Naive thymus-derived CD4-positive, alpha-beta T cell (primary cell): ENCODE data around the gene ARMC8. TPM values are rescaled to one million over a fixed set of nuclear protein-coding genes. Genes with fewer than 3 reads are reported as not detected.

Experiments
- ATAC-seq: fragments of 150-1000 bp; cut with Tn5 transposase; 2 replicates; pipeline ENCODE4 v1.10.0; 2021; ENCODE audit warnings: mild to moderate bottlenecking, moderate library complexity
- CTCF ChIA-PET: fragments of 350-600 bp; sonication (Branson Sonifier 250); formaldehyde crosslinking; loops from one replicate; lab custom pipeline; 2021; ENCODE audit warnings: antibody characterized with exemption; lab: Charles Lee
- POLR2A ChIA-PET: fragments of 350-600 bp; sonication (Branson Sonifier 250); formaldehyde crosslinking; loops from one replicate; lab custom pipeline; 2021; ENCODE audit warnings: antibody characterized with exemption, inconsistent platforms; lab: Charles Lee
- DNase-seq, 9 donors: peaks; one replicate each; pipeline versions ENCODE4 v3.0.0 to v3.0.0-alpha.2; 2020 to 2022; ENCODE audit warnings: mixed read lengths in 1 of 9
- H3K27ac ChIP-seq: one replicate; pipeline ENCODE4 v1.7.0; 2013; ENCODE audit warnings: mild to moderate bottlenecking, low read depth, low read length, moderate library complexity
- H3K27me3 ChIP-seq, 2 donors: one replicate each; pipeline ENCODE4 v1.7.0; 2013; ENCODE audit warnings: low read length in 2 of 2, mild to moderate bottlenecking in 2 of 2, moderate library complexity in 2 of 2; ENCODE audit not compliant: control insufficient read depth in 2 of 2, insufficient read depth in 2 of 2
- H3K36me3 ChIP-seq, 3 experiments: 1 replicate in 2 of 3; 2 replicates in 1 of 3; pipeline ENCODE4 v1.7.0; 2013; ENCODE audit warnings: low read length in 3 of 3, mild to moderate bottlenecking in 3 of 3, moderate library complexity in 1 of 3; ENCODE audit not compliant: insufficient read depth in 3 of 3, control insufficient read depth in 2 of 3
- H3K4me1 ChIP-seq, 2 donors: one replicate each; pipeline ENCODE4 v1.7.0; 2013; ENCODE audit warnings: low read length in 2 of 2, mild to moderate bottlenecking in 2 of 2, moderate library complexity in 1 of 2; ENCODE audit not compliant: control insufficient read depth in 2 of 2, insufficient read depth in 2 of 2
- H3K4me3 ChIP-seq: 2 replicates; pipeline ENCODE4 v1.7.0; 2013; ENCODE audit warnings: mild to moderate bottlenecking, low read length
- H3K9me3 ChIP-seq, 3 experiments: 1 replicate in 2 of 3; 2 replicates in 1 of 3; pipeline ENCODE4 v1.7.0; 2013; ENCODE audit warnings: low read length in 3 of 3; ENCODE audit not compliant: control insufficient read depth in 2 of 3
- H3K27ac Mint-ChIP-seq, 9 donors: one replicate each; pipeline ENCODE4 v1.8.0; 2020 to 2022; ENCODE audit warnings: mixed read lengths in 9 of 9, mild to moderate bottlenecking in 8 of 9, moderate library complexity in 5 of 9, inconsistent platforms in 2 of 9
- H3K27me3 Mint-ChIP-seq, 5 donors: one replicate each; pipeline ENCODE4 v1.8.0; 2021 to 2022; ENCODE audit warnings: mixed read lengths in 5 of 5, mild to moderate bottlenecking in 1 of 5
- H3K36me3 Mint-ChIP-seq, 5 donors: one replicate each; pipeline ENCODE4 v1.8.0; 2020 to 2022; ENCODE audit warnings: mixed read lengths in 5 of 5, mild to moderate bottlenecking in 3 of 5, inconsistent platforms in 1 of 5
- H3K4me1 Mint-ChIP-seq, 7 donors: one replicate each; pipeline ENCODE4 v1.8.0; 2020 to 2022; ENCODE audit warnings: mixed read lengths in 7 of 7, mild to moderate bottlenecking in 3 of 7, inconsistent platforms in 1 of 7
- H3K4me3 Mint-ChIP-seq, 10 donors: one replicate each; pipeline ENCODE4 v1.8.0; 2020 to 2022; ENCODE audit warnings: mild to moderate bottlenecking in 10 of 10, mixed read lengths in 10 of 10, moderate library complexity in 6 of 10, inconsistent platforms in 2 of 10
- H3K9me3 Mint-ChIP-seq, 11 donors: one replicate each; pipeline ENCODE4 v1.8.0; 2020 to 2022; ENCODE audit warnings: mixed read lengths in 11 of 11, mild to moderate bottlenecking in 4 of 11, inconsistent platforms in 1 of 11, moderate library complexity in 1 of 11
- intact Hi-C, 2 donors: fragments of 100-400 bp; cut with micrococcal nuclease; formaldehyde crosslinking; loops; one replicate each; pipeline ENCODE4 v1.15.1; 2023
- polyA plus RNA-seq, 2 donors: library from polyadenylated mRNA; unstranded; fragments of 300-500 nt; fragmentation: Illumina TruSeq; gene quantifications; one replicate each; pipeline ENCODE4 v1.2.3, GENCODE V29; 2021
- total RNA-seq, 6 experiments: library from RNA in 5 of 6; stranded (reverse) in 5 of 6; gene quantifications; 1 replicate in 5 of 6; 2 replicates in 1 of 6; pipeline ENCODE4 v1.2.3 and lab custom pipeline; 2021 to 2026

ARMC8 gene
- total and polyA plus RNA-seq, 7 experiments from 2014 or later = 43.3 to 72.3 (median 65.2) TPM

DNA sequence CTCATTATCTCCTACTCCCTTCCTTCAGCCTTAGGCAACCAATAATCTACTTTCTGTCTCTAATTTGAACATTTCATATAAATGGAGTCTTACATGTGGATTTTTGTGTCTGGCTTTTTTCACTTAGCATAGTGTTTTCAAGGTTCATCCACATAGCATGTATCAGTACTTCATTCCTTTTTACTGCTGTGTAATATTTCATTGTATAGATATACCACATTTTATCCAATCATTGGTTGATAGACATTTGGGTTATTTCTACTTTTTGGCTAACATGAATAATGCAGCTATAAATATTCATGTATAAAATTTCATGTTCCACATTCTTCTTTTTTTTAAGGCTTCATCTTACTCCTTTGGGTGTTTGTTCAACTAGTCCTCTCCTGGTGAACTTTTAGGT, 32.6 kb upstream of the ARMC8 start:
- Mint-ChIP-seq H3K27me3 (peaks cover 0 to 6% (median 0%) of the 10 kb centered on the region in 5 donors), H3K9me3 (peaks cover 0 to 27% (median 12%) of the 10 kb centered on the region in 11 donors), H3K4me3 (no peak overlapping the region), H3K36me3 (peaks cover 0 to 7% (median 5%) of the 10 kb centered on the region in 5 donors), H3K27ac (no peak overlapping the region), H3K4me1 (peaks cover 0 to 4% (median 0%) of the 10 kb centered on the region in 7 donors)
- Histone ChIP-seq H3K27ac (no peak overlapping the region), H3K27me3 (no peaks in the 10 kb centered on the region), H3K9me3 (peaks cover 0 to 3% (median 0%) of the 10 kb centered on the region in 3 experiments), H3K36me3 (no peaks in the 10 kb centered on the region), H3K4me3 (no peak overlapping the region), H3K4me1 (no peaks in the 10 kb centered on the region)
- intact Hi-C loops = no loop called here
- CTCF ChIA-PET = no interaction called here
- ATAC-seq = no peak
- no peak for DNase-seq
- POLR2A ChIA-PET = no interaction called here

DNA sequence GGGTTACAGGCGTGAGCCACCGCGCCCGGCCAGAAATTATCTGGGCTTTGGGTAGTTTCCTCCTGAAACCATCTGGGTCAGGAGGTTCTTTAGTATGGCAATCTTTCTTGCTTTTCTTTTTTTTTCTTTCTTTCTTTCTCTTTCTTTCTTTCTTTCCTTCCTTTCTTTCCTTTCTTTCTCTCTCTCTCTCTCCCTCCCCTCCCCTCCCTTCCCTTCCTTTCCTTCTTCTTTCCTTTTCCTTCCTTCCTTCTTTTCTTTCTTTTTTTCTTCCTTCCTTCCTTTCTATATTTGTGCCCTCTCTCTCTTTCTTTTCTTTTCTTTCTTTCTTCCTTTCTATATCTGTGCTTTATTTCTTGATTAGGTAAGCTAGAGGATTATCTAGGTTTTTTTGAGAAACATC, 29.4 kb upstream of the ARMC8 start:
- no peak for ATAC-seq
- H3K9me3 ChIP-seq = peaks cover 0 to 3% (median 0%) of the 10 kb centered on the region in 3 experiments
- CTCF ChIA-PET = no interaction called here

DNA sequence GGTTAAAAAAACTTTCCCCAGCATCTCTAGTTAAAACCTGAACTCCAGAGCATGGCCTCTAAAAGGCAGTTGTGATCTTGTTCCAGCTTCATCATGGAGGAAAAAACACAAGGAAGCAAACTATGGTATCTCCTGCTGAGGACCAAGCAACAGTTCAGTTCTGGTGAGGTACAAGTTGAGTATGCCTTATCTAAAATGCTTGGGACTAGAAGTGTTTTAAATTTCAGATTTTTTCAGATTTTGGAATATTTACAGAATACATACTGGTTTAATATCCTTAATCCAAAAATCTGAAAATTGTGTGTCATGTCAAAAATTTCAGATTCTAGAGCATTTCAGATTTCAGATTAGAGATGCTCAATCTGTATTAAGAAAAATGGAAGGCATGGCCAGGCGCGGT, 22.0 kb upstream of the ARMC8 start:
- Mint-ChIP-seq H3K27ac (no peak overlapping the region), H3K9me3 (no peaks in the 10 kb centered on the region), H3K36me3 (peaks cover 14 to 67% (median 39%) of the 10 kb centered on the region in 5 donors), H3K4me1 (peaks cover 2 to 21% (median 8%) of the 10 kb centered on the region in 7 donors), H3K27me3 (no peaks in the 10 kb centered on the region), H3K4me3 (no peak overlapping the region)
- Histone ChIP-seq H3K27me3 (no peaks in the 10 kb centered on the region), H3K4me3 (no peak overlapping the region), H3K27ac (no peak overlapping the region), H3K36me3 (peaks cover 3 to 68% (median 11%) of the 10 kb centered on the region in 3 experiments), H3K4me1 (no peaks in the 10 kb centered on the region), H3K9me3 (no peaks in the 10 kb centered on the region)
- ATAC-seq = no peak
- intact Hi-C loops = no loop called here
- CTCF ChIA-PET = no interaction called here
- POLR2A ChIA-PET = no interaction called here
- no peak for DNase-seq

More for the DNA sequence above, 29.4 kb upstream of the ARMC8 start:
- Histone ChIP-seq H3K4me3 (no peak overlapping the region), H3K4me1 (no peaks in the 10 kb centered on the region), H3K27ac (no peak overlapping the region), H3K27me3 (no peaks in the 10 kb centered on the region), H3K36me3 (peaks cover 0 to 16% (median 0%) of the 10 kb centered on the region in 3 experiments)
- Mint-ChIP-seq H3K27ac (no peak overlapping the region), H3K9me3 (peaks cover 0 to 25% (median 12%) of the 10 kb centered on the region in 11 donors), H3K4me1 (peaks cover 0 to 4% (median 0%) of the 10 kb centered on the region in 7 donors), H3K4me3 (no peak overlapping the region), H3K36me3 (peaks cover 0 to 28% (median 18%) of the 10 kb centered on the region in 5 donors), H3K27me3 (peaks cover 0 to 6% (median 0%) of the 10 kb centered on the region in 5 donors)
- POLR2A ChIA-PET = interaction anchor here (0.7 kb wide), 1 partner anchor 1125 kb away, joined by 4 read pairs; no protein-coding TSS in a partner anchor
- intact Hi-C loops = no loop called here
- no peak for DNase-seq

DNA sequence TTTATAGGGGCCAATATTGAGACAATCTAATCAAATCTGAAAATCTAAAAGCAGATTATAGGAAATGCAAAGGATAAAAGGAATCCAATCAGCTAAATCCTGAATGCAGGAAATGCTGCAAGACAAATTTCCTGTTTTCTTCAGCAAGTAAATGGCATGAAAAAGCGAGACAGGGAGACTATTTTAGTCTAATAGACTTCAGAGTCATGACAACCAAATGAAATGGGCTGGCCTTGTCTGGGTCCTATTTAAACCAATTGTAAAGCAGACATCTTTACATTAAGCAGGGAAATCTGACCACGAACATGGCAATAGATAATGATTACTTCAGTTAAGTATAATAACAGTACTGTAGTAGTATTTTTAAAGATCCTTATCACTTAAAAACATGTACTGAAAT, 14.5 kb upstream of the ARMC8 start:
- H3K36me3 Mint-ChIP-seq = peaks cover 0 to 26% (median 8%) of the 10 kb centered on the region in 5 donors
- DNase-seq (no peak), ATAC-seq (no peak)
- H3K9me3 Mint-ChIP-seq = no peaks in the 10 kb centered on the region
- peaks cover 22 to 56% (median 45%) of the 10 kb centered on the region in 7 donors for H3K4me1 Mint-ChIP-seq
- peak overlapping the region in 9 of 10 donors; percentile 9 to 99 (median 62) for H3K4me3 Mint-ChIP-seq
- Histone ChIP-seq H3K27ac (no peak overlapping the region), H3K4me3 (no peak overlapping the region), H3K36me3 (peaks cover 0 to 9% (median 0%) of the 10 kb centered on the region in 3 experiments), H3K4me1 (peaks cover 20 to 22% of the 10 kb centered on the region in 2 donors), H3K9me3 (no peaks in the 10 kb centered on the region), H3K27me3 (no peaks in the 10 kb centered on the region)
- intact Hi-C loops = loop anchor here (5.0 kb wide), 4 partner anchors 95 to 1505 kb away; partner anchors contain the start of genes CEP70 (in 1 of the 2) and NMNAT3 (in 1 of the 2)
- H3K27ac Mint-ChIP-seq = peak overlapping the region in 7 of 9 donors; percentile 20 to 96 (median 36)
- ChIA-PET CTCF (no interaction called here), POLR2A (interaction anchor here (1.5 to 5.1 kb wide), 2 partner anchors 9 to 14 kb away, joined by 4 to 46 read pairs; partner anchors contain the start of gene ARMC8)
- no peaks in the 10 kb centered on the region for H3K27me3 Mint-ChIP-seq

DNA sequence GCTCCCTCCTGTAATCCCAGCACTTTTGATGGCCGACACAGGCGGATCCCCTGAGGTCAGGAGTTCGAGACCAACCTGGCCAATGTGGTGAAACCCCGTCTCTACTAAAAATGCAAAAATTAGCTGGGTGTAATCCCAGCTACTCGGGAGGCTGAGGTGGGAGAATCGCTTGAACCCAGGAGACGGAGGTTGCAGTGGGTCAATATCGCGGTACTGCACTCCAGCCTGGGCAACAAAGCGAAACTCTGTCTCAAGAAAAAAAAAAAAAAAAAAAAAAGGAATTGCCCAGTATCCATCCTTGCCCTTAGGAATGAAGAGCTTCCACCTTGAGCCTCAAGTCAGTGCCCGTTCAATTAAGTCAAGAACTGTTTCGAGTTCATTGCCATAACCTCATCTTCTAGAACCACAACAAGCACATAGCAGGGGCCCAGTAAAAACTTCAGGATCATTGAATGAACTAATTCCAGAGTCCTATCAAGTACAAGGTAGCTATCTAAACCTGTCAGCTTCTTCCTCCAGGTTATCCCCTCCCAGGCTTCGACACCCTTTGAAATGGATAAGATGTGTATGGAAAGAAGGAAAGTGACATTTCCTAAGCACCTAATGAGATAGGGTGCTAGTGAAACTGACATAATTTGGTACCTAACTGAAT, 13.2 kb upstream of the ARMC8 start:
- Mint-ChIP-seq H3K4me3 (peak overlapping the region; percentile 87 to 99 (median 98)), H3K36me3 (peaks cover 0 to 19% (median 8%) of the 10 kb centered on the region in 5 donors), H3K27me3 (peaks cover 0 to 8% (median 0%) of the 10 kb centered on the region in 5 donors), H3K9me3 (no peaks in the 10 kb centered on the region), H3K27ac (peak overlapping the region; percentile 96 to 99 (median 97)), H3K4me1 (peaks cover 22 to 56% (median 45%) of the 10 kb centered on the region in 7 donors)
- intact Hi-C loops = loop anchor here (1.0 to 5.0 kb wide), 8 partner anchors 13 to 1977 kb away; partner anchors contain the start of genes ARMC8 (in 2 of the 2), NME9 (in 2 of the 2), CEP70 (in 1 of the 2) and COPB2 (in 1 of the 2)
- H3K9me3 ChIP-seq = no peaks in the 10 kb centered on the region
- H3K36me3 ChIP-seq = peaks cover 0 to 7% (median 0%) of the 10 kb centered on the region in 3 experiments
- peak; percentile 2 for ATAC-seq
- peak overlapping the region; percentile 80 for H3K27ac ChIP-seq
- no peaks in the 10 kb centered on the region for H3K27me3 ChIP-seq
- ChIA-PET POLR2A (interaction anchor here (0.6 to 5.1 kb wide), 5 partner anchors 11 to 1976 kb away, joined by 3 to 46 read pairs (median 4); partner anchors contain the start of genes ARMC8 and STAG1), CTCF (interaction anchor here (0.7 kb wide), 1 partner anchor 149 kb away, joined by 3 read pairs; no protein-coding TSS in a partner anchor)
- DNase-seq = no peak
- peaks cover 20 to 22% of the 10 kb centered on the region in 2 donors for H3K4me1 ChIP-seq
- H3K4me3 ChIP-seq = peak overlapping the region; percentile 79

DNA sequence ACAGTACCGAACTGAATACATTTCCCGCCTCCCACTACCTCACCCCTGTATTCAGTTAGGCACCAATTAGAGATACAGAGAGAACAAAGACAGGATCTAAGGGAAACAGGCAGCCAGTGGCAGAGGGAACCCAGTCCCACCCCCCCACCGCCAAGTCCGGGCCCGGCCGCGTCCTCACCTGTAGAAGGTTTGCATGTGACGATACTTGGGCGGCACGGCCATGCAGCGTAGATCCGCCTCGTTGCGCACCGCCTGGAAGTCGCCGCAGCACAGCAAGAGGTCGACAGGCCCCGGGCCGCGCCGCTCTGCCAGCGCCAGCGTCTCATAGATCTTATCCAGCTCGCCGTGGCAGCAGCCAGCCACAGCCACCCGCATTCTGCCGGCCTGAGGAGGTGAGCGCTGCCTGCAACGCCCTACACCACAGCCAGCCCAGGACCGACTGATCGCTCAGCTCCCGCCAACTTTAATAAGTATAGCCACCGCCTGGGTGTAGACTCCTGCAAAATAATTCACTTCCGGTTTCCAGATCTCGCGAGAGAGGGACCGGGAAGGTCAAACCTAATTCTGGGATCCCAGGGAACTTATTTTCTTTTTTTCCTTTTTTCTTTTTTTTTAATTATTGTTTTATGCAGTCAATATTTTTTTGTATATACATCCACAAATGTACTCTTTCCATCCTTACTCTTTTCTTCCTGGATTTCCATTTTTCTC, 12.5 kb upstream of the ARMC8 start, which contains the start of gene DBR1:
DBR1 (minus strand) TSS at position 501 of the 711 bp plus-strand sequence; CDS start at position 375, 126 bp downstream.
- peak within 1 kb of the TSS; percentile 79 for H3K4me3 ChIP-seq
- ChIA-PET POLR2A (interaction anchor here (0.7 to 5.1 kb wide), 5 partner anchors 12 to 1422 kb away, joined by 3 to 46 read pairs (median 3); partner anchors contain the start of genes ARMC8 and STAG1), CTCF (interaction anchor here (0.5 to 0.7 kb wide), 4 partner anchors 14 to 741 kb away, joined by 3 read pairs; no protein-coding TSS in a partner anchor)
- no peaks in the 10 kb centered on the region for H3K9me3 ChIP-seq
- DNase-seq = peak; percentile 51 to 81 (median 74)
- Mint-ChIP-seq H3K27ac (peak within 1 kb of the TSS; percentile 96 to 99 (median 97)), H3K4me1 (peaks cover 22 to 56% (median 45%) of the 10 kb centered on the region in 7 donors), H3K27me3 (peaks cover 0 to 9% (median 0%) of the 10 kb centered on the region in 5 donors), H3K4me3 (peak within 1 kb of the TSS; percentile 87 to 99 (median 98)), H3K9me3 (no peaks in the 10 kb centered on the region), H3K36me3 (peaks cover 0 to 16% (median 7%) of the 10 kb centered on the region in 5 donors)
- peak; percentile 91 for ATAC-seq
- peaks cover 20 to 22% of the 10 kb centered on the region in 2 donors for H3K4me1 ChIP-seq
- H3K36me3 ChIP-seq = peaks cover 0 to 5% (median 0%) of the 10 kb centered on the region in 3 experiments
- no peaks in the 10 kb centered on the region for H3K27me3 ChIP-seq
- peak within 1 kb of the TSS; percentile 80 for H3K27ac ChIP-seq
- intact Hi-C loops = loop anchor here (1.0 to 5.0 kb wide), 8 partner anchors 13 to 1978 kb away; partner anchors contain the start of genes ARMC8 (in 2 of the 2), NME9 (in 2 of the 2), CEP70 (in 1 of the 2) and COPB2 (in 1 of the 2)
